ENCODE results near the gene RPS21.

Gene RPS21

DNA sequence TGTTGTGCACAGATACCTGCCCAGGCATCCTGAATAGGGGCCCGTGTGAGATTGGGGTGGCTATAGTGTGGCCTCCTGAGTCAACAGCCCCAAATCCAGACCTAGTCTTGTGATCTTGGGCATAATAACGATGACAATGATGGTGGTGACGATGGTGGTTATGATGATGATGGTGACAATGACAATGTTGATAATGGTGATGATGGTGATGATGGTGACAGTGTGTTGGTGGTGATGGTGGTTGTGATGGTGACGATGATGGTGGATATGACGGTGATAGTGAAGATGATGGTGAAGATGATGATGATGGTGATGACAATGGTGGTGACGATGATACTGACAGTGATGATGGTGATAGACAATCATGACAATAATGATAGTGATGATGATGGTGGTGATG is 5.1 kb upstream of the RPS21 start:
- H3K4me2 ChIP-seq (ENCODE audit: insufficient read depth, low read length), result no peak overlapping the region
- no peak for TF ChIP-seq CTCF (IDR thresholded peaks at IDR 0.05; ENCODE audit: borderline replicate concordance, extremely low read depth, low read length, poor library complexity, severe bottlenecking)
- no peak for TF ChIP-seq EZH2 (IDR thresholded peaks at IDR 0.05; ENCODE audit: borderline replicate concordance, low read depth, low read length, severe bottlenecking)
- H3K4me1 ChIP-seq (ENCODE audit: insufficient read depth, low read length), result peaks cover 14% of the 10 kb centered on the region
- H4K20me1 ChIP-seq (ENCODE audit: insufficient read depth, low read length), result no peaks in the 10 kb centered on the region; the same call in 1 of the 2 replicates
- H3K36me3 ChIP-seq (ENCODE audit: insufficient read depth, low read length), result peaks cover 15% of the 10 kb centered on the region
- H3K27me3 ChIP-seq (ENCODE audit: insufficient read depth, low read length, poor library complexity), result no peaks in the 10 kb centered on the region
- no peak overlapping the region for H3K9ac ChIP-seq (ENCODE audit: low read depth, low read length)
- H3K79me2 ChIP-seq (ENCODE audit: insufficient read depth, low read length), result peaks cover 30% of the 10 kb centered on the region
- no peak overlapping the region for H2AFZ ChIP-seq (ENCODE audit: low read depth, low read length)
- no peak overlapping the region for H3K4me3 ChIP-seq (ENCODE audit: low read depth in 1 of 2, low read length in 2 of 2)
- no peak overlapping the region for H3K27ac ChIP-seq (ENCODE audit: low read length)
- no peak for ATAC-seq (ENCODE audit: insufficient read depth, low read depth)
- H3K9me3 ChIP-seq (ENCODE audit: insufficient read depth, low read length, severe bottlenecking), result no peaks in the 10 kb centered on the region
- no peak for DNase-seq

GRCh38 chr20:62382306-62383198 is 4.4 kb upstream of the RPS21 start:
- ATAC-seq (ENCODE audit: insufficient read depth, low read depth) (peak; percentile 78), DNase-seq (peak; percentile 85)
- Histone ChIP-seq H3K9ac (ENCODE audit: low read depth, low read length) (no peak overlapping the region), H3K27ac (ENCODE audit: low read length) (no peak overlapping the region), H3K79me2 (ENCODE audit: insufficient read depth, low read length) (peaks cover 37% of the 10 kb centered on the region), H3K4me2 (ENCODE audit: insufficient read depth, low read length) (no peak overlapping the region), H3K27me3 (ENCODE audit: insufficient read depth, low read length, poor library complexity) (no peaks in the 10 kb centered on the region), H2AFZ (ENCODE audit: low read depth, low read length) (no peak overlapping the region), H3K9me3 (ENCODE audit: insufficient read depth, low read length, severe bottlenecking) (no peaks in the 10 kb centered on the region), H3K4me1 (ENCODE audit: insufficient read depth, low read length) (peaks cover 16% of the 10 kb centered on the region), H3K4me3 (ENCODE audit: low read depth in 1 of 2, low read length in 2 of 2) (no peak overlapping the region), H3K36me3 (ENCODE audit: insufficient read depth, low read length) (peaks cover 20% of the 10 kb centered on the region), H4K20me1 (ENCODE audit: insufficient read depth, low read length) (peaks cover 5% of the 10 kb centered on the region)
- TF ChIP-seq CTCF (IDR thresholded peaks at IDR 0.05; ENCODE audit: borderline replicate concordance, extremely low read depth, low read length, poor library complexity, severe bottlenecking), result peak; percentile 98
- TF ChIP-seq EZH2 (IDR thresholded peaks at IDR 0.05; ENCODE audit: borderline replicate concordance, low read depth, low read length, severe bottlenecking), result no peak

DNA sequence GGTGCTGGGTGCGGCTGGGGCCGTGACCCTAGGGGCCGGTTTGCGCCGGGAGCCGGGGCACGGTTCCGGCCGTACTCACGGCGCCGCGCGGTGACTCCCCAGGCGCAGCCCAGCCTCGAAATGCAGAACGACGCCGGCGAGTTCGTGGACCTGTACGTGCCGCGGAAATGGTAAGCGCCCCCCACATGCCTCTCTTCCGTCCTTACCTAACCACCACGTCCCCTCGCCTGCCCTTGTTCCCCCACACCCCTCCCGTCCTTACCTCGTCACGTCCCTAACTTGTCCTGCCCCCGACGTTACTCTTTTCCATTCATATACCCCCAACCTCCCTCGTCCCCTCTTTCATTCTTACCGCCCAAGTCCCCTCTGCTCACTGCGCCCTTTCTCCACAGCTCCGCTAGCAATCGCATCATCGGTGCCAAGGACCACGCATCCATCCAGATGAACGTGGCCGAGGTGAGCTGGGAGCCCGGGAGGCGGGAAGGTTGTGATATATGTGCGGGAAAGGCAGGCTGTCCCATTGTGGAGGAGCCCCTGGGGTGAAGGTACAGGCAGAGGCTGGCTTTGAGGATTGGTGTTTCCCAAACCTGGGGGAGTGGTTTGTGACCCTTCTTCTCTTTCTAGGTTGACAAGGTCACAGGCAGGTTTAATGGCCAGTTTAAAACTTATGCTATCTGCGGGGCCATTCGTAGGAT is 463 bp downstream of the RPS21 start:
- ATAC-seq (ENCODE audit: insufficient read depth, low read depth), result no peak; the same call in 2 of the 3 replicates
- H3K79me2 ChIP-seq (ENCODE audit: insufficient read depth, low read length), result peaks cover 60% of the 10 kb centered on the region

More for the DNA sequence above, 463 bp downstream of the RPS21 start:
- H3K4me3 ChIP-seq (ENCODE audit: low read depth in 1 of 2, low read length in 2 of 2), result peak overlapping the region; percentile 98 to 99
- peak overlapping the region; percentile 89 for H3K9ac ChIP-seq (ENCODE audit: low read depth, low read length)
- peaks cover 56% of the 10 kb centered on the region for H3K36me3 ChIP-seq (ENCODE audit: insufficient read depth, low read length)
- H3K9me3 ChIP-seq (ENCODE audit: insufficient read depth, low read length, severe bottlenecking), result no peaks in the 10 kb centered on the region
- peak overlapping the region; percentile 87 for H3K27ac ChIP-seq (ENCODE audit: low read length)
- DNase-seq, result peak; percentile 40
- TF ChIP-seq EZH2 (IDR thresholded peaks at IDR 0.05; ENCODE audit: borderline replicate concordance, low read depth, low read length, severe bottlenecking) (no peak), CTCF (IDR thresholded peaks at IDR 0.05; ENCODE audit: borderline replicate concordance, extremely low read depth, low read length, poor library complexity, severe bottlenecking) (no peak)
- peaks cover 42% of the 10 kb centered on the region for H4K20me1 ChIP-seq (ENCODE audit: insufficient read depth, low read length)
- H2AFZ ChIP-seq (ENCODE audit: low read depth, low read length), result peak overlapping the region; percentile 52
- peaks cover 38% of the 10 kb centered on the region for H3K4me1 ChIP-seq (ENCODE audit: insufficient read depth, low read length)
- H3K27me3 ChIP-seq (ENCODE audit: insufficient read depth, low read length, poor library complexity), result no peaks in the 10 kb centered on the region
- H3K4me2 ChIP-seq (ENCODE audit: insufficient read depth, low read length), result peak overlapping the region; percentile 79
